Renal cortex interstitium (tissue), 11 donors: Measurements from ENCODE around the gene H1-8. TPM values are rescaled to one million over a fixed set of nuclear protein-coding genes. Genes with fewer than 3 reads are reported as not detected.

ENCODE experiments used
- DNase-seq, 11 donors: peaks; one replicate each; pipeline ENCODE4 v3.0.0-alpha.2; 2013; ENCODE audit warnings: low read depth in 9 of 11, low spot score in 4 of 11; ENCODE audit errors: extremely low read depth in 1 of 11
- polyA plus RNA-seq, 3 donors: library from polyadenylated mRNA; unstranded; fragments of 120-200 nt; gene quantifications; one replicate each; pipeline ENCODE4 v1.2.1, GENCODE V29; 2013; ENCODE audit not compliant: insufficient read length in 3 of 3

Gene H1-8
- polyA plus RNA-seq, 3 donors: not detected

- DNase-seq: no peak
Observed at GRCh38 chr3:129552287-129553050, 9.5 kb downstream of the H1-8 start.

DNA sequence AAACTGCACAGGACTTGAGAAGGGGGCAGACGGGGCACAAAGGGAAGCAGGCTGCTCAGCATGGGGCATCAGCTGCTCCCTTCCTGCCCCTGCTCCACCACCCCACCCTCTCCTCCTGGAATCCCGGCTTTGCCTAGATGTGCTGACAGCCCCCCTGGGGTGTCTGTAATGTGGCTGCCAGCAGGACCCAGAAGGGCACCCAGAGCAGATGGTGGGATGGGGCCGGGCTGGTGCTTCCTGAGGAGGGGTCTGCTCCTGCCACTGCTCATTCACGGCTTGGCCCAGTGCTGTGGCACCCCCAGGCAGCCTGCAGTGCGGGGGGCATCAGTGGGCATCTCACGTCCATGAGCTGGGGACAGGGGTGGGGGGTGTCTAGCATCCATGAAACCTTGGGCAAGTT is 10.2 kb downstream of the H1-8 start:
- no peak for DNase-seq

DNA sequence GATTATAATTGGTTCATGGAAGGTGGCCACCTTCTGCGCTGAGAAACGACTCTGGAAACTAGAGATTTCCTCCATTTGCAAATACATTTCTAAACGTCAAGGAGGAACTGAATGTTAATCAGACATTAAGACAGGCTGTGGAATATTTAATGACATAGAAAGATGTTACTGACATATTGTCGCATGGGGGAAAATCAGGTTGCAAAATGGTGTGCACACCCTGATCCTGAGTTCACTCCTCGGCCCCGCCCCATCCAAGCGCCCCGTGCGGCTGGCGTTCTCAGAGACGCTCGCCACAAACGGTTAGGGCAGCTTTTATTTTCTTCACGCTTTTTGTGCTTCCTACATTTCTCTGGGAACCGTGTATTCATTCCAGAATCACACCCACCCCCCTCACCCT is 10.7 kb downstream of the H1-8 start:
- no peak for DNase-seq

DNA sequence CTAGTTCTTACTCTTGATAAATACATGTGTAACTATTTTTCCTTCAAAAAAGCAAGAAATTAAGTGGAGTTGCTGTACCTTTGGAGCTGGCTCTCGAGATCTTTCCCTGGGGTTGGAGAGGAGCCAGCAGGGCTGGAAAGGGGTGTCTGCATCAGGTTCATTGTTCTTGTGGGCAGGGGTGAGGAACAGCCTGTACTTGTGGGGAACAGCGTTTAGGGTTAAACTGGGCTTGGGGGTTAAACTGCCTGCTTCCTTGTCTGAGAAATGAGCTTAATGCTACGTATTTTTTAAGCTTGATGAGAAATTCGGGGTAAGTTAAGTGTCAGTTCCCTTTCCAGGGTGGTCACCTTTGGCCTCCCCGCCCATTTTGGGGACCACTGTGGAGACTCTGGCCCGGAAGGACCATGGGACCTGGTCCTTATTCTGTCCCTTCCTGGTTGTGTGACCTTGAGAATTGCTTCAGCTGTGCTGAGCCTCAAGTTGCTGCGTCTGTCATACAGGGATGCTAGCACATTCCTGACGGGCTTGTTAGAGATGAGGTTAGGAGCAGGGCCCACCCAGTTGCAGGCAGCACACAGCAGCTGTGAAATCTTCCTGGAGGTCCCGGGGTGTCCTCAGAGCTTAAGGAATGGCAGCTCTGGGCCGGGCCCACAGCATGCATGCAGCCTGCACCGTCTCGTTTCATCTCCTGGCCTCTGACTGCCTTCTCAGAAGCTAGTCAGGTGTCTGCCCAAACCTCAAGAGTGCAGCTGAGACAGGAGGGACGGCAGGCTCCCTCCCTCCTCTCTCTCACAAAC is 11.6 kb downstream of the H1-8 start:
- DNase-seq: no peak

DNA sequence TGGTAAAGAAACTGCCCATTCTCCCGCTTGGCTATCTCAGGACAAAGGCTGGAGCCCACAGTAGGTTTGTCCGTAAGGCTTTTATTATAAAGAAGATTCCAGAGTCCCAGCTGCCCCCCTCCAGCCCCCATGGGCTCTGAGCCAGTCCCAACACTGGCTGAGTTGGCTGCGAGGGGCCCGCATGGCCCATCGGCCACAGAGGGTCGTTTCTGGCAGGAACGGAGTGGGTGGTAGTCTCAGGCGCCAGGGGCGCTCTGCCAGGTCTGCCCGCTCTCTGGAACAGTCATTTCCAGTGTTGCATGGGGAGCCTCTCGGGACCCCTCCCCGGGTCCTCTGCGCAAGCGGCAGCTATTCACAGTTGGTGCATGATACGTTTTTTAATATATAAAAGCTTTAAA is 12.2 kb downstream of the H1-8 start:
- DNase-seq: no peak

DNA sequence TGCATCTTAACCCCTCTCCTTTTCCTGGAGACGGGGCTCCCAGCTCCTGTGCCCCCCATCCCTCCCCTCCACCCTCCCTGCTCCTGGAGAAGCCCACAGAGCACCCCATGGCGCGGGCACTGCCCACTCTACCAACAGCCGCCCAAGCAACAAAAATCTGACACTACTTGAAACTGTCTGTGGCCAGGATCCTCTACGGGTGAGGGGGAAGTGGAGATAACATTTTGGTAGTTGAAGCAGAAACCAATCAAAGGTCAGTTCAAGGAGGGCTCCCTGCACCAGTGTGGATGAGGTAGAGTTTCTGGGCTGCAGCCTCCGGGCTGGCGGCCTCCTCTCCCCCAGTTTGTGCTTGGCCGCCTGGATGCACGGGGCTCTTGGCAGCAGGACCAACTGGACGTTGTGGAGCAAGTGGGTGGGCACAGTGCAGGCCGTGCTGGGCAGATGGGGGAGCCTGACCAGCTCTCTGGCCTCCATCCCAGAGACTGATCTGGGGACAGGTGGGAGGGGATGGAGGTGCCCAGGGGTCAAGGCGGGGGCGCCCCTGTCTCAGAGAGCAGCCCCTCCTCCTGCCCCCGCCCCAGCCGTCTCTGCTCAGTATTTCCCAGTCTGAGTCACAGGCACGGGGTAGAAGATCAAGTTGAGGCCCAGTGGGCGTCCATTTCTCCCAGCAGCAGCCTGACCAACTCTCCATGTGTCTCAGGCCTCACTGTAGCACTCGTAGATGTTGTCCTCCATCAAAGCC is 12.8 kb downstream of the H1-8 start:
- DNase-seq: no peak

- no peak for DNase-seq
Observed at GRCh38 chr3:129556358-129556695, 13.4 kb downstream of the H1-8 start.

DNA sequence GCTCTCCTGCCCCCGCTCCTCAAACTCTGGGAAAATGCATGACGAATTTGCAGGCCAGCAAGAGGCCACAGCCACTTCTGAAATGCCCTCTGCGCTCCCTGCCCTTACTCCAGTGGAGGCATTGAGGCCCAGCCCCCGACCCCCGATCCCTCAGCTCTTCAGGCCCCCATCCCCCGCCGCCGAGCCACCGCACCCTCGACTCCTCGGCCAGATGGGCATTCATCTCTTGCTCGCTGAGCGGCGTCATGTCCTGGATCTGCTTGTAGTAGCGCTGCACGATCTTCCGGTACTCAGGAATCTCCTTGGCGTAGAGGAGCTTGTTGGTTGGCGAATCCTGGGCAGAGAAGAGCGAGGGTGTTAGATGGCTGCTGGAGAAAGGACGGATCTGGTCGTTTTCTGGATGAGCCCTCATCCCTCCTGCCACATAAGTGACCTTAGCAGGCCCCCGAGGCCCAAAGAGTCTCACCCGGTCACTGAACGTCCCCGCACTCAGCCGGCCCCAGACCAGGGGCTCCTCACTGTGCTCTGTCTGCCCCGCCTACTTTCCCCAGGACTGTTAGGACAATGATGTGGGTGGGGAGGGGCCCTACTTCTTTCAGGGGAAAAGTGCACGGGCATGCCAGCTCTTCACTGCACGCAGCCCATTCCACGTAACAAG is 14.0 kb downstream of the H1-8 start:
- DNase-seq: no peak

- no peak for DNase-seq
Observed at GRCh38 chr3:129557548-129557894, 14.5 kb downstream of the H1-8 start.

DNA sequence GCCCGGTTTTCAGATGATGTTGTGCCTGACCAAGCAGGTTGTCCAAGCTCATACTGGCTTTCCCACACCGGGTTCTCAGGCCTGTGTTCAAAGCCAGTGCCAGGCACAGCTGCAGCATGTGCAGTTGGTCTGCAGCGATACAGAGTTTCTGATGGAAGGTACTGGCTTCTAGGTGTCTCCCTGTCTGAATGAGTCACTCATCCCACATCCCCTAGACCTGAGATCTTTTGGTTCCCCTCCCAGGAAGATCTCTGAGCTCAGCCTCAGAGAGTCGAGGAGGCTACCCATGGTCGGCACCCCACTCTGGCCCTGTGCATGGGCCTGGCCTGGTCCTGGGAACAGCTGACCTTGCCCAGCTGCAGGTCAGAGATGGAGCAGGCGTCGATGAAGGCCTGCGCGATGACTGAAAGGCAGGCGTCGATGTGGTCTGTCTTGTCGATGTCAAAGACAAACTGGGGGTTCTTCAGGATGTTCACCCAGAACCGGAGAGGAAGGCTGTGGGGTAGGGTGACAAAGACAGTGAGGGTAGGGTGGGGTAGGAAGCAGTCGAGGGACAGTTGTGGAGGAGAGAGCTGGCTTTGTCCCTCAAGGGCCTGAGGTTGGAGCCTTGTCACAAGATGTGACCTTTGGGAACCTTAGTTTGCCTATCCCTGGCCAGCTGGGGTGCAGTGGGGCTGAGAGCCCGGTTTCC is 15.3 kb downstream of the H1-8 start:
- no peak for DNase-seq

DNA sequence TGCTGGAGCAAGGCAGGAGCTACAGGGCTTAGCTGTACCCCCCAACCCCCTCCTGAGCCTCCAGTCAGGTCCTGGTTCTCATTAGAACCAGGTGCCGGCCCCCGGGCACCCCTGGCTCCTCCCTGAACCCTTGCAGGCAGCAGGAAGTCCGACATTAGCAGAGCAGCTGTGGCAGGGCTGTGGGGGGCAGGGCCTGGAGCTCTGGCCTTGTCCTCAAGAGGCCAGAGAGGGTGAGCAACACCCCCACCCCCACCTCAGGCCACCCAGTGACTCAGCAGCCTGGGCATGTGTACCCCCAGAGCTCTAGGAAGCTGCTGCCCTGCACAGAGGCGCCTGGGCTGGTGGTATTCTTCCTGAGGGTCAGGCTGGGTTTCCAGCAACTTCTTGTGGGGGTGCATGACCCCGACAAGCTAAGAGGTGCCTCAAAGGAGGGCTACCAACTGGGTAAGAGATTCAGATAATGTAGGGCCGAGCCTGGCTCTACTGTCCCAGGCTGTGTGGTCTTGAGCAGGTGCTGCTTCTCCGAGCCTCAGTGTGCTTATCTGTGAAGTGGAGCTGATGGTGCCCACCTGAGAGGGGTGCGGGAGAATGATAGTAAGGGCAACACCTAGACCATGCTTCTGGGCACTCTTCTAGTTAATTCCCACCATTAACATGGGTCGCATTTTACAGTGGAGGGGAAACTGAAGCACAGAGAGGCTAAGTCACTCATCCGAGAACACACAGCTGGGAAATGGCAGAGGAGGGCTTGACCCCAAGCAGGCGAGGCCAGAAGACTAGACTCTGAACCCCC is 16.0 kb downstream of the H1-8 start:
- no peak for DNase-seq

- no peak for DNase-seq
Observed at GRCh38 chr3:129559565-129560079, 16.6 kb downstream of the H1-8 start.

GRCh38 chr3:129560269-129560787 is 17.4 kb downstream of the H1-8 start:
- DNase-seq: no peak

DNA sequence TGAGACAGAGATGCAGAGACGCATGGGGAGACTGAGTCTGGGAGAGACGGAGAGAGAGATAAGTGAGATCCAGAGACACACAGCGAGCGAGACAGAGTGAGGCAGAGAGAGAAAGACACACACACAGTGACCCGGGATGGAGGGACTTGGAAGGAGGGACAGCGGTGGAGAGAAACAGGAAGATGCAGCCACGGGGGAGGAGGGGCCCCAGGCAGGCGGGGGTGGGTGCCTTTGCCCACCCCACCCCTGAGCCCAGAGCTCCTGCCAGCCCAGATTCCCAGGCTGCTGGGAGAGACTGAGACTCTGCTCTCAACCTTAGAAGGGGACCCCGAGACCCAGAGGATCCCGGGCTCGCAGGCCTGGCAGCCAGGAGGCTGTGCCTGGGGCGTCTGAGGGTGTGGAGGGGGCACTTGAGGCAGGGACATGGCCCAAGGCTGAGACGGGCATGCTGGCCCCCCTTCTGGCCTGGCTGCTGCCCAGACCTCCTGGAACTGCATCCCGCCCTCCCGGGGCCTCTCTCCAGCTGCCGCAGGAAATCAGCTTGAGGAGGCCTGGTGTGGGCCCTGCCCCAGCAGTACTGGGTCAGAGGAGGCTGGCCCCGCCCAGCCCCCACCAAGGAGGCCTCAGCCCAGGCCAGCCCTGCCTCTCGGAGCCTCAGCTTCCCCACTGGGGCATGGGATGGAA is 18.1 kb downstream of the H1-8 start:
- DNase-seq: peak; percentile 13 to 62 (median 47)

GRCh38 chr3:129561619-129562248 is 18.8 kb downstream of the H1-8 start:
- no peak for DNase-seq

DNA sequence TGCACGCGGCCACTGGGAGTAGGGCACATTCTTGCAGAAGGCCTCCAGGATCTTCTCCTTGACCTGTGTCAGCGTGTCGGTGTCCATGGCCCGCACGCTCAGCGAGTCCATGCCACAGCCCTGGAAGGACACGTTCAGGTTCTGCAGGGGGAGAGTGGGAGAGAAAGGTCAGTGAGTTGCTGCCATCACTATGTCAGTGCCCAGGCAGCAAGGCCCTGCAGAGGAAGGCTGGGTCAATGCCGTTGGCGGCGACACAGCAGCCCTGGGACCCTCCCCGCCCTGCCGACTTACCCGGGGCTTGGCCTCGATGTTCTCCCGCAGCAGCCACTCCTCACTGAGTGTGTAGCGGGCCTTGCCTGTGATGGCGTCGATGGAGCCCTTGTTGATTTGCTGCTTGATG is 19.8 kb downstream of the H1-8 start:
- DNase-seq: no peak

DNA sequence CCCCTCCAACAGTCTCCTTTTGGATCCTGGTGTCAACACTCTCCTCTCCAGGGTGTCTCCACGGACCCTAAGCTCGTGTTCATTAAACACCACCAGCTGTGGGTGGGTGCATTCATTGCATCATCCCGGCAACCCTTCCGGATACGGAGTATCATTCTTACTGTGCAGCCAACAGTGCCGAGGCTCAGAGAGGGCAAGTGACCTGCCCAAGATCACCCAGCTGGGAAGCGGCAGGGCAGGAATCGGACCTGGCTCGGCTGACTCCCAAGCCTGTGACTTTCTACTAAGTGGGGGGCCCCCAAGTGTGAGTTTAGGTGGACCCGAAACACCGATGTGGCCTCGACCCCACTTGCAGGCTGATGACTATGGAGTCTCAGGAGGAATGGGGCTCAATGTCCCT is 20.4 kb downstream of the H1-8 start:
- DNase-seq: no peak
